K562 (cell line): ENCODE data around the gene PAQR8. TPM values are rescaled to one million over a fixed set of nuclear protein-coding genes. Genes with fewer than 3 reads are reported as not detected.

Source experiments
- BRD4 ChIP-seq: fragments of 200-600 bp; sonication (generic); IDR thresholded peaks from 2 replicates; pipeline ENCODE4 v1.6.1; 2017; ENCODE audit warnings: inconsistent platforms
- ELK1 ChIP-seq: sonication (generic); formaldehyde crosslinking; IDR thresholded peaks from 2 replicates; pipeline ENCODE4 v1.8.1; 2022; ENCODE audit warnings: missing genetic modification reagents
- EP300 ChIP-seq: IDR thresholded peaks from 2 replicates; pipeline ENCODE4 v1.6.1; 2012; ENCODE audit warnings: low read length, improper control_type of control experiment
- ESRRA ChIP-seq: fragments of 450-650 bp; IDR thresholded peaks from 2 replicates; pipeline ENCODE4 v1.6.1; 2014; ENCODE audit warnings: low read depth, mild to moderate bottlenecking, moderate library complexity, borderline replicate concordance
- FOXO4 ChIP-seq: fragments of 450-650 bp; formaldehyde crosslinking; IDR thresholded peaks from 2 replicates; pipeline ENCODE4 v1.4.0; 2020; ENCODE audit warnings: mild to moderate bottlenecking, moderate library complexity
- GATA2 ChIP-seq: sonication (generic); formaldehyde crosslinking; IDR thresholded peaks from 2 replicates; pipeline ENCODE4 v1.4.0; 2020; ENCODE audit warnings: mild to moderate bottlenecking, missing genetic modification reagents
- HCFC1 ChIP-seq: IDR thresholded peaks from 2 replicates; pipeline ENCODE4 v1.6.1; 2012; ENCODE audit warnings: low read depth, low read length, improper control_type of control experiment
- HDAC2 ChIP-seq: fragments of 450-650 bp; IDR thresholded peaks from 2 replicates; pipeline ENCODE4 v1.6.1; 2016; ENCODE audit warnings: mild to moderate bottlenecking
- MNT ChIP-seq, 2 experiments: fragments of 450-650 bp; conservative IDR thresholded peaks; 2 replicates each; pipeline ENCODE4 v1.6.1; 2017; ENCODE audit warnings: mild to moderate bottlenecking in 2 of 2, moderate library complexity in 2 of 2
- NR4A1 ChIP-seq, 2 experiments: fragments of 250-450 bp in 1 of 2; fragments of 450-650 bp in 1 of 2; sonication (Bioruptor Pico) in 1 of 2; IDR thresholded peaks; 2 replicates each; pipeline versions ENCODE4 v1.4.0 to v1.6.1; 2016 to 2020; ENCODE audit warnings: mild to moderate bottlenecking in 2 of 2, missing compliant biosample characterization in 1 of 2, missing genetic modification characterization in 1 of 2, moderate library complexity in 1 of 2
- PTBP1 ChIP-seq: fragments of 200-400 bp; formaldehyde crosslinking; IDR thresholded peaks from 2 replicates; pipeline ENCODE4 v1.6.1; 2017; ENCODE audit warnings: low read depth, low read length
- RBM25 ChIP-seq: fragments of 200-400 bp; formaldehyde crosslinking; IDR thresholded peaks from 2 replicates; pipeline ENCODE4 v1.6.1; 2018; ENCODE audit warnings: low read length, low read depth, moderate library complexity; ENCODE audit not compliant: severe bottlenecking
- STAG1 ChIP-seq: sonication (generic); formaldehyde crosslinking; IDR thresholded peaks from 2 replicates; pipeline ENCODE4 v1.5.0; 2020; ENCODE audit warnings: missing genetic modification reagents, borderline replicate concordance
- TAF9B ChIP-seq: fragments of 450-650 bp; IDR thresholded peaks from 2 replicates; pipeline ENCODE4 v1.6.1; 2018; ENCODE audit warnings: mild to moderate bottlenecking; ENCODE audit not compliant: partially characterized antibody
- XRCC4 ChIP-seq: IDR thresholded peaks from one replicate; pipeline ENCODE4 v1.6.1; 2011; ENCODE audit not compliant: insufficient read depth, insufficient read length; ENCODE audit errors: extremely low read depth
- XRCC5 ChIP-seq: fragments of 200-400 bp; formaldehyde crosslinking; IDR thresholded peaks from 2 replicates; pipeline ENCODE4 v1.6.1; 2017; ENCODE audit warnings: low read depth, mild to moderate bottlenecking, low read length
- ZNF239 ChIP-seq: fragments of 250-450 bp; sonication (Bioruptor Pico); IDR thresholded peaks from 2 replicates; pipeline ENCODE4 v1.4.0; 2020; ENCODE audit warnings: mild to moderate bottlenecking
- ZNF253 ChIP-seq: fragments of 250-450 bp; sonication (Bioruptor Pico); conservative IDR thresholded peaks from 2 replicates; pipeline ENCODE4 v1.6.1; 2021; ENCODE audit warnings: mild to moderate bottlenecking
- ZNF740 ChIP-seq, 3 experiments: fragments of 200-800 bp in 1 of 3; sonication (Bioruptor generic) in 1 of 3; sonication (generic) in 1 of 3; formaldehyde crosslinking in 1 of 3; IDR thresholded peaks; 2 replicates each; pipeline versions ENCODE4 v1.6.1 to v1.8.0; 2016 to 2022; ENCODE audit warnings: mild to moderate bottlenecking in 2 of 3, missing compliant biosample characterization in 2 of 3, missing genetic modification characterization in 2 of 3, missing genetic modification reagents in 1 of 3
- polyA plus RNA-seq, 8 experiments: library from polyadenylated mRNA; depleted of rRNA in 4 of 8; stranded (reverse) in 5 of 8; unstranded in 3 of 8; fragments of >200 nt; fragmentation: Nextera tagmentation in 2 of 8; fragmentation: Illumina TruSeq in 1 of 8; extraction: Ambion mirVana in 2 of 8; extraction: Trizol in 1 of 8; gene quantifications; 2 replicates each; pipeline versions ENCODE4 v1.2.1 to v1.2.3, GENCODE V29; 2011 to 2014; ENCODE audit warnings: inconsistent platforms in 1 of 8, missing spikeins in 1 of 8
- total RNA-seq, 7 experiments: library from RNA; depleted of rRNA in 6 of 7; stranded (reverse); fragments of >200 nt in 6 of 7; fragmentation: Illumina TruSeq in 2 of 7; extraction: Trizol in 2 of 7; gene quantifications; 2 replicates each; pipeline versions ENCODE4 v1.2.1 to v1.2.3, GENCODE V29; 2011 to 2021; ENCODE audit warnings: low replicate concordance in 1 of 7
- TF ChIP-seq, protein P1 (sequence below): fragments of 250-450 bp; sonication (Bioruptor Pico); IDR thresholded peaks from 2 replicates; pipeline ENCODE4 v1.5.0; 2021; ENCODE audit warnings: mild to moderate bottlenecking, moderate library complexity

PAQR8 gene
- total and polyA plus RNA-seq, 9 of the 15 experiments (the other 6 are each of a cell fraction or from before 2014, with no cell fraction given): 1.4 to 10.2 (median 3.5) TPM

DNA sequence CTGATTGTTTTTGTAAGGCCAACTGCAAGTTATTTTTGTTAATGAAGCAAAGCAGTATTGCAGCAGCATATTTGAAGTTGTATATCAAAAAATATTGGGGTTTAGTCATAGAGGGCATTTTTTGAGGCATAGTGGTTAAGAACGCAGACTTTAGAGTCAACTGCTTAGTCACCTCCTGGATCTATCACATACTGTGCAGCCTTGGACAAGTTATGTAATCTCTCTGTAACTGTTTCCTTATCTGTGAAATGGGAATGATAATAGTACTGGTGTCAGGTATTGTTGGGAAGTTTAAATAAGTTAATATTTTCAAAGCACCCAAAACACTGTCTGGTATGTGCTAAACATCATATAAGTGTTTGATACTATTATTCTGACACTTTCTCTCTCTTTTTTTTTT, 31.0 kb downstream of the PAQR8 start (continued):
- TF ChIP-seq EP300 (peak; percentile 43; the same call in 1 of the 2 replicates), NR4A1 (CRISPR knock-in tag; IDR thresholded peaks at IDR 0.05) (no peak), NR4A1 (tag; IDR thresholded peaks at IDR 0.05) (no peak), XRCC5 (no peak), MNT (conservative IDR thresholded peaks at IDR 0.05) (0 out of 4 replicates have a peak, but pooled peaks of 1 of the 2 experiments have one; percentile 24), TAF9B (no peak), HCFC1 (no peak), ELK1 (CRISPR knock-in tag) (no peak), FOXO4 (no peak), ZNF740 (CRISPR knock-in tag; IDR thresholded peaks at IDR 0.05) (no peak), ZNF740 (tag; IDR thresholded peaks at IDR 0.05) (no peak), ZNF253 (CRISPR knock-in tag) (no peak), HDAC2 (peak; percentile 68; the same call in 1 of the 2 replicates), ESRRA (no peak), BRD4 (no peak), GATA2 (CRISPR knock-in tag) (no peak), XRCC4 (no peak), RBM25 (peak; percentile 76), ZNF239 (CRISPR knock-in tag) (no peak), STAG1 (no peak), PTBP1 (no peak)
- TF ChIP-seq, protein P1, sequence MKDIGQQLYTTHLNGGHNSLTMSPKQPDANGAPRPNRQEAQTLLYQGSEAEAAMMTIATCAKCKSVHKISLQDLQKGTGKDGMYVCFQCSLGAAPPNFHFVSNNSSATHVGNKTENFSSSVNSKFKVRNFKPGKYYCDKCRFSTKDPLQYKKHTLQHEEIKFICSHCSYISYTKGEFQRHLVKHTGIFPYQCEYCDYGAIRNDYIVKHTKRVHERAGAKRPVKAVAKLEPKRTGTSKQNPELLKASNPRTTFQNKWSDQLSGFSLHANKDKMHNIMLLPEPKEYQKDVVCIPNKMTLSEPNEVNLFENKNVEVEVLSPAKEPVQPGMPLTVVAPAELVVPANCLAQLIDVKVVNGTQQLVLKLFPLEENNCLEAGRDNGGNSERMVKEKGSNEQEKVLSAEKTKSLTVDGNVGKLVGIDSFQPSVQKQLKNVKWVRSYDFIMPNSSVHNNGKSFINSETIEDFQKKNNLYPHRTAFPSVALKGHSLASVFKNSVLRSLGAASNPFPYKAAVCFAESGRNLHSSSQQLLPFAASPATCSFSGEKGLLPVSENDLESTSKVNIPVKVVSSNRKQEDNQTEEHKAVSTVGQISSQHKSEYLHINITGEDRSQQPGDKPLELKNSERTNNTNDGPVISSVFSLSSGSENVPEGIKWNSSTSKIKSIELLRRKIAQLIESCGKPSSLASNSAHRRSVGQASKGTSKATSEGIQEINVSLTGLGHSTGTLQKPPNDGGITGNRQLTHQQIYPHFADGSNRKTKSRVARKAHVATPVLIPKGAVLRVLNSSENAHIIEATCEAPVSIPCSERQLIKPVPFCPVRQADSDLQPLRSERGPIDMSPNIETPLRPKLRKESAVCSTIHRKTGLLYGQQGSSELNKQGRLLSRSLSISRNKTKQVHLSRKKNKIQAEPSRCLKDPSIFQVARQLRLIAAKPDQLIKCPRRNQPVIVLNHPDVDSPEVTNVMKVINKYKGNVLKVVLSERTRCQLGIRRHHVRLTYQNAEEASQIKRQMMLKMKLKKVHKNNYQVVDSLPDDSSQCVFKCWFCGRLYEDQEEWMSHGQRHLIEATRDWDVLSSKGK (CRISPR knock-in tag): no peak
